ENCODE data around the gene GJA1. TPM values are rescaled to one million over a fixed set of nuclear protein-coding genes. Genes with fewer than 3 reads are reported as not detected.
A peak's percentile ranks its signal among the peaks of the same experiment; 100 is the strongest.
"Not testable (repeated sequence)": the region's sequence is repeated elsewhere in the genome, so short reads cannot be mapped to it uniquely, and the experiment has no call there.

Gene GJA1
- total and polyA plus RNA-seq, 4 experiments from 2014 or later = not detected

DNA sequence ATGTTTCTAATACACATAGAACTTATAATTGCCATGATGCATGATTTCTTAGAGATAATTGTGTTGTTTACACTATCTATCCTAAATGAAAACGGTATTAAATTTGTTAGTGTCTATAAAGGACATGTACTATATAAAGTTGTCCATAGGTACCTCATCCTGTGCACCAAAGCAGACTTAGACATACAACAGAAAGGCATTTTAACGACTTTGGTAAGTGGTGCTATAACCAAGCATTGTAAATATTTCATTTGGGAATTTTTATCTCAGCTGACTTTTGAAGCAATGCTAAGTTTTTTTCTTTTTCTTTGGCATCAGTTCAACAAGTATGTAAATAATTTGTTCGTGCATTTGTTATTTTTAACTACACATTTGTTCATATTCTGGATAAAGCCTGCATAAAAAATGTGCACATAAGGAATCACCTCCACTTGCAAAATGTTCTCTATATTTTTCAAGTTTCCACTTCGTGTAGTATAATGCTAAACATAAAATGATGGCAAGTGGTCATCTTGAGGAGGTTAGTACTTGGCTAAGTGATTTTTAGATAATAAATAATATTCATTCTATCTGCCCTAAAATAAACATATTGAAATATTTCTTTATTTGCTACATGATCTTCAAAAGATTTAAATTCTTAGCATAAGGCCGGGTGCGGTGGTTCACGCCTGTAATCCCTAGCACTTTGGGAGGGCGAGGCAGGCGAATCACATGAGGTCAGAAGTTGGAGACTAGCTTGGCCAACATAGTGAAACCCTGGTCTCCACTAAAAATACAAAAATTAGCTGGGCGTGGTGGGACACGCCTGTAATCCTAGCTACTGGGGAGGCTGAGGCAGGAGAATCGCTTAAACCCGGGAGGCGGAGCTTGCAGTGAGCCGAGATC lies 6.3 kb upstream of the GJA1 start:
- H3K4me1 Mint-ChIP-seq = no peaks in the 10 kb centered on the region
- Histone ChIP-seq H3K4me1 (ENCODE audit: insufficient read depth, low read length) (no peaks in the 10 kb centered on the region), H3K4me3 (ENCODE audit: low read length in 2 of 2) (no peak overlapping the region), H3K27me3 (ENCODE audit: insufficient read depth, low read length) (no peaks in the 10 kb centered on the region), H3K9me3 (ENCODE audit: control insufficient read depth in 1 of 2, low read length in 2 of 2) (no peaks in the 10 kb centered on the region), H3K27ac (ENCODE audit: low read depth, low read length) (no peak overlapping the region), H3K36me3 (ENCODE audit: insufficient read depth, low read length) (no peaks in the 10 kb centered on the region)
- DNase-seq = no peak
- CTCF ChIA-PET (ENCODE audit: partially characterized antibody) = no interaction called here
- H3K27ac Mint-ChIP-seq = no peak overlapping the region
- POLR2A ChIA-PET (ENCODE audit: partially characterized antibody) = no interaction called here
- intact Hi-C loops (cut with micrococcal nuclease) = no loop called here
- no peaks in the 10 kb centered on the region for H3K9me3 Mint-ChIP-seq
- H3K27me3 Mint-ChIP-seq = no peaks in the 10 kb centered on the region
- H3K36me3 Mint-ChIP-seq = no peaks in the 10 kb centered on the region
- H3K4me3 Mint-ChIP-seq = no peak overlapping the region

- POLR2A ChIA-PET (ENCODE audit: partially characterized antibody) = interaction anchor here (0.6 kb wide), 1 partner anchor 109 kb away, joined by 5 read pairs; no protein-coding TSS in a partner anchor
- Histone ChIP-seq H3K27me3 (ENCODE audit: insufficient read depth, low read length) (peaks cover 5% of the 10 kb centered on the region), H3K27ac (ENCODE audit: low read depth, low read length) (no peak overlapping the region), H3K36me3 (ENCODE audit: insufficient read depth, low read length) (no peaks in the 10 kb centered on the region), H3K4me1 (ENCODE audit: insufficient read depth, low read length) (no peaks in the 10 kb centered on the region), H3K9me3 (ENCODE audit: control insufficient read depth in 1 of 2, low read length in 2 of 2) (no peaks in the 10 kb centered on the region), H3K4me3 (ENCODE audit: low read length in 2 of 2) (no peak overlapping the region)
- no peaks in the 10 kb centered on the region for H3K9me3 Mint-ChIP-seq
- peaks cover 0 to 1% (median 0%) of the 10 kb centered on the region in 4 donors for H3K4me1 Mint-ChIP-seq
- intact Hi-C loops (cut with micrococcal nuclease) = loop anchor here (2.0 kb wide), 1 partner anchor 602 kb away; no protein-coding TSS in a partner anchor
- no peak overlapping the region for H3K4me3 Mint-ChIP-seq
- no peaks in the 10 kb centered on the region for H3K36me3 Mint-ChIP-seq
- H3K27ac Mint-ChIP-seq = no peak overlapping the region
- no peak for DNase-seq
- H3K27me3 Mint-ChIP-seq = peaks cover 1 to 6% of the 10 kb centered on the region in 2 donors
- CTCF ChIA-PET (ENCODE audit: partially characterized antibody) = no interaction called here
Observed at GRCh38 chr6:121430514-121431460, 4.7 kb upstream of the GJA1 start.

GRCh38 chr6:121431776-121432175 lies 3.7 kb upstream of the GJA1 start:
- H3K27ac Mint-ChIP-seq; H3K27ac ChIP-seq (ENCODE audit: low read depth, low read length); H3K4me1 Mint-ChIP-seq; H3K36me3 ChIP-seq (ENCODE audit: insufficient read depth, low read length); H3K4me1 ChIP-seq (ENCODE audit: insufficient read depth, low read length); H3K4me3 ChIP-seq (ENCODE audit: low read length in 2 of 2); CTCF ChIA-PET (ENCODE audit: partially characterized antibody); H3K9me3 ChIP-seq (ENCODE audit: control insufficient read depth in 1 of 2, low read length in 2 of 2); H3K9me3 Mint-ChIP-seq; H3K4me3 Mint-ChIP-seq; DNase-seq; H3K27me3 ChIP-seq (ENCODE audit: insufficient read depth, low read length); H3K36me3 Mint-ChIP-seq; POLR2A ChIA-PET (ENCODE audit: partially characterized antibody): not testable (repeated sequence)
- intact Hi-C loops (cut with micrococcal nuclease) = loop anchor here (2.0 kb wide), 1 partner anchor 601 kb away; no protein-coding TSS in a partner anchor
- H3K27me3 Mint-ChIP-seq = peaks cover 4 to 11% of the 10 kb centered on the region in 2 donors

GRCh38 chr6:121434037-121434770 lies 1.2 kb upstream of the GJA1 start:
- Mint-ChIP-seq H3K27ac (no peak overlapping the region), H3K4me3 (peak overlapping the region in 1 of 8 donors; percentile 53), H3K27me3 (peaks cover 14 to 25% of the 10 kb centered on the region in 2 donors), H3K4me1 (peaks cover 10 to 23% (median 20%) of the 10 kb centered on the region in 4 donors), H3K36me3 (no peaks in the 10 kb centered on the region), H3K9me3 (no peaks in the 10 kb centered on the region)
- POLR2A ChIA-PET (ENCODE audit: partially characterized antibody) = no interaction called here
- intact Hi-C loops (cut with micrococcal nuclease) = no loop called here
- Histone ChIP-seq H3K27me3 (ENCODE audit: insufficient read depth, low read length) (peaks cover 23% of the 10 kb centered on the region), H3K27ac (ENCODE audit: low read depth, low read length) (no peak overlapping the region), H3K4me1 (ENCODE audit: insufficient read depth, low read length) (peaks cover 23% of the 10 kb centered on the region), H3K4me3 (ENCODE audit: low read length in 2 of 2) (no peak overlapping the region), H3K36me3 (ENCODE audit: insufficient read depth, low read length) (no peaks in the 10 kb centered on the region), H3K9me3 (ENCODE audit: control insufficient read depth in 1 of 2, low read length in 2 of 2) (no peaks in the 10 kb centered on the region)
- no peak for DNase-seq
- CTCF ChIA-PET (ENCODE audit: partially characterized antibody) = no interaction called here

- peaks cover 20 to 32% of the 10 kb centered on the region in 2 donors for H3K27me3 Mint-ChIP-seq
- H3K4me3 Mint-ChIP-seq = peak overlapping the region; percentile 69 to 84 (median 82)
- no peak for DNase-seq
- Histone ChIP-seq H3K4me3 (ENCODE audit: low read length in 2 of 2) (peak overlapping the region; percentile 5 to 29), H3K27ac (ENCODE audit: low read depth, low read length) (no peak overlapping the region), H3K27me3 (ENCODE audit: insufficient read depth, low read length) (peaks cover 26% of the 10 kb centered on the region), H3K36me3 (ENCODE audit: insufficient read depth, low read length) (no peaks in the 10 kb centered on the region), H3K4me1 (ENCODE audit: insufficient read depth, low read length) (peaks cover 23% of the 10 kb centered on the region), H3K9me3 (ENCODE audit: control insufficient read depth in 1 of 2, low read length in 2 of 2) (no peaks in the 10 kb centered on the region)
- H3K27ac Mint-ChIP-seq = no peak overlapping the region
- H3K9me3 Mint-ChIP-seq = no peaks in the 10 kb centered on the region
- ChIA-PET CTCF (ENCODE audit: partially characterized antibody) (no interaction called here), POLR2A (ENCODE audit: partially characterized antibody) (no interaction called here)
- H3K36me3 Mint-ChIP-seq = no peaks in the 10 kb centered on the region
- intact Hi-C loops (cut with micrococcal nuclease) = no loop called here
- H3K4me1 Mint-ChIP-seq = peaks cover 10 to 23% (median 20%) of the 10 kb centered on the region in 4 donors
Observed at GRCh38 chr6:121436274-121436857, 920 bp downstream of the GJA1 start.

DNA sequence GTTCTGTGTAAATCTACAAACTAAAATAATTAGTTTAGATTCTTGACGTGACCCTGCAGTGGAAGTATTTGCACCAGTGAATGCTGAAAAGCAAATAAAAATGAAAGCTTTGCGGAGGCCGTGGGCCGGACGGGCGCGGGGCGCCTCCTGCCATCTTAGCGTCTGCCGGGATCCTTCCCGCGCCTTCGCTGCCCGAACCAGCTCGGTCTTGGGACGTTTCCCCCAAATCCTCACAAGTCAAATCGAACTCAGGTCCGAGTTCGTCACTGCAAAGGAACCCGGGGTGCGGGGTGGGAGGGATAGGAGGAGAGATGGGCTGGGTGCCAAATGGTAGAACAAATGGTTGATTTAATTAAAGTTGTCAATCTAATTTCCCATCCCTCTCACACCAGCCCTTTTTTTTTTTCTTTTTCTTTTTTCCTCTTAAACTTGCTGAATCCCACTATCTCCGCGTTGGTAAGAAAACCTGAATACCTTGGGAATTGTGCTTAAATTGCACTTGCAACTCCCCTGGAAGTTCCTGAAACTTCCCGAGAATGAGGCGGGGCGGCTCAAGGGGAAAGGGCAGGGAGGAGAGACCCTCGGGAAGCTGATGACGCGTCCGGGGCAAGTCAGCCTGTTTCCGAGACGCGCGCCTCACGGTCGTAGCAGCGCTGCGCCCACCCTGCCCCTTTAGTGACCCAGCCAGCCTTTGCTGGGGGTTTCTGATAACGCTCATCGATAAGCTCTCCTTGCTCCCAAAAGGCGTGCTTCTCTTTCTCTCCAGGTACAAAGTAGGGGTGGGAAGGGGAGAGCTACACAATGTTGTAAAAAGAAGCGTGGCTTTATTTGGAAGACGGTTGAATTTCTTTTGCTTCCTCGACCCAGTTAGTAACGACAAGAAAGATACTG lies 1.8 kb downstream of the GJA1 start:
- peak overlapping the region; percentile 69 to 84 (median 82) for H3K4me3 Mint-ChIP-seq
- H3K36me3 ChIP-seq (ENCODE audit: insufficient read depth, low read length) = no peaks in the 10 kb centered on the region
- H3K4me3 ChIP-seq (ENCODE audit: low read length in 2 of 2) = peak overlapping the region; percentile 13 to 29
- peaks cover 10 to 23% (median 20%) of the 10 kb centered on the region in 4 donors for H3K4me1 Mint-ChIP-seq
- ChIA-PET POLR2A (ENCODE audit: partially characterized antibody) (no interaction called here), CTCF (ENCODE audit: partially characterized antibody) (no interaction called here)
- H3K27ac ChIP-seq (ENCODE audit: low read depth, low read length) = no peak overlapping the region
- no peaks in the 10 kb centered on the region for H3K9me3 ChIP-seq (ENCODE audit: control insufficient read depth in 1 of 2, low read length in 2 of 2)
- peaks cover 26% of the 10 kb centered on the region for H3K27me3 ChIP-seq (ENCODE audit: insufficient read depth, low read length)
- H3K27me3 Mint-ChIP-seq = peaks cover 24 to 32% of the 10 kb centered on the region in 2 donors
- no peak for DNase-seq
- H3K36me3 Mint-ChIP-seq = no peaks in the 10 kb centered on the region
- peaks cover 23% of the 10 kb centered on the region for H3K4me1 ChIP-seq (ENCODE audit: insufficient read depth, low read length)
- H3K27ac Mint-ChIP-seq = peak overlapping the region in 1 of 7 donors; percentile 64
- intact Hi-C loops (cut with micrococcal nuclease) = no loop called here
- no peaks in the 10 kb centered on the region for H3K9me3 Mint-ChIP-seq

Measured in CD4-positive, alpha-beta memory T cell (primary cell).